Mesothelial cell of epicardium (in vitro differentiated cells): ENCODE results near the gene CPNE1. TPM values are rescaled to one million over a fixed set of nuclear protein-coding genes. Genes with fewer than 3 reads are reported as not detected.

ENCODE experiments used
- DNase-seq, 2 experiments: peaks; one replicate each; pipeline ENCODE4 v3.0.0; 2021; ENCODE audit warnings: low spot score in 2 of 2; ENCODE audit not compliant: unreplicated experiment in 2 of 2
- H3K27ac Mint-ChIP-seq: 2 replicates; pipeline ENCODE4 v1.8.0; 2021; ENCODE audit warnings: mixed read lengths
- H3K27me3 Mint-ChIP-seq: 2 replicates; pipeline ENCODE4 v1.8.0; 2021; ENCODE audit warnings: low read depth, mixed read lengths
- H3K36me3 Mint-ChIP-seq: 2 replicates; pipeline ENCODE4 v1.8.0; 2021; ENCODE audit warnings: mixed read lengths
- H3K4me1 Mint-ChIP-seq: 2 replicates; pipeline ENCODE4 v1.8.0; 2021; ENCODE audit warnings: mixed read lengths
- H3K4me3 Mint-ChIP-seq: 2 replicates; pipeline ENCODE4 v1.8.0; 2021; ENCODE audit warnings: mild to moderate bottlenecking, moderate library complexity, mixed read lengths
- H3K9me3 Mint-ChIP-seq: 2 replicates; pipeline ENCODE4 v1.8.0; 2021; ENCODE audit warnings: mixed read lengths
- total RNA-seq: library from RNA; stranded (reverse); gene quantifications from 3 replicates; pipeline ENCODE4 v1.2.1, GENCODE V29; 2021
- TF ChIP-seq, protein P1 (sequence below): fragments of 200-600 bp; sonication (generic); IDR thresholded peaks from one replicate; pipeline ENCODE4 v1.5.0; 2021; ENCODE audit warnings: antibody characterized with exemption; ENCODE audit not compliant: unreplicated experiment

The CPNE1 gene
- total RNA-seq, 1 donor from 2014 or later, result 246 TPM

DNA sequence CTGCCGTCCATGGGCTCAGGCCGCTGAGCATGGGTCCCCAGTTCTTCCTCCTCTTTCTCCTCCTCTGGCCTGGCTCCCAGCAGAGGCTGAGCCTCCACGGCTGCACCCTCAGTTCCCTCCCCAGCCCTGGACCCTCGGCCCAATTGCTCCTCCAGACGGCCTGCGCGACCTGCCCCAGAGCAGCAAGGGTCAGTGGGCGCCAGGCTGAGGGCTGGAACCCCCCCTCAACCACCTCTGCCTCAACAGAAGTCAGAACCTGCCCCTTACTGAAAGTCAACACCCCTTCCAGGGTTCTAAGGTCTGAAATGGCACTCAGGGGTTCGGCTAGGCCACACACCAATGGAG is 65.0 kb downstream of the CPNE1 start:
- no peak for DNase-seq
- Mint-ChIP-seq H3K36me3 (no peaks in the 10 kb centered on the region), H3K4me1 (peaks cover 11% of the 10 kb centered on the region), H3K4me3 (no peak overlapping the region), H3K27me3 (peaks cover 78% of the 10 kb centered on the region), H3K9me3 (no peaks in the 10 kb centered on the region), H3K27ac (no peak overlapping the region)
- TF ChIP-seq, protein P1, sequence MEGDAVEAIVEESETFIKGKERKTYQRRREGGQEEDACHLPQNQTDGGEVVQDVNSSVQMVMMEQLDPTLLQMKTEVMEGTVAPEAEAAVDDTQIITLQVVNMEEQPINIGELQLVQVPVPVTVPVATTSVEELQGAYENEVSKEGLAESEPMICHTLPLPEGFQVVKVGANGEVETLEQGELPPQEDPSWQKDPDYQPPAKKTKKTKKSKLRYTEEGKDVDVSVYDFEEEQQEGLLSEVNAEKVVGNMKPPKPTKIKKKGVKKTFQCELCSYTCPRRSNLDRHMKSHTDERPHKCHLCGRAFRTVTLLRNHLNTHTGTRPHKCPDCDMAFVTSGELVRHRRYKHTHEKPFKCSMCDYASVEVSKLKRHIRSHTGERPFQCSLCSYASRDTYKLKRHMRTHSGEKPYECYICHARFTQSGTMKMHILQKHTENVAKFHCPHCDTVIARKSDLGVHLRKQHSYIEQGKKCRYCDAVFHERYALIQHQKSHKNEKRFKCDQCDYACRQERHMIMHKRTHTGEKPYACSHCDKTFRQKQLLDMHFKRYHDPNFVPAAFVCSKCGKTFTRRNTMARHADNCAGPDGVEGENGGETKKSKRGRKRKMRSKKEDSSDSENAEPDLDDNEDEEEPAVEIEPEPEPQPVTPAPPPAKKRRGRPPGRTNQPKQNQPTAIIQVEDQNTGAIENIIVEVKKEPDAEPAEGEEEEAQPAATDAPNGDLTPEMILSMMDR, result no peak

DNA sequence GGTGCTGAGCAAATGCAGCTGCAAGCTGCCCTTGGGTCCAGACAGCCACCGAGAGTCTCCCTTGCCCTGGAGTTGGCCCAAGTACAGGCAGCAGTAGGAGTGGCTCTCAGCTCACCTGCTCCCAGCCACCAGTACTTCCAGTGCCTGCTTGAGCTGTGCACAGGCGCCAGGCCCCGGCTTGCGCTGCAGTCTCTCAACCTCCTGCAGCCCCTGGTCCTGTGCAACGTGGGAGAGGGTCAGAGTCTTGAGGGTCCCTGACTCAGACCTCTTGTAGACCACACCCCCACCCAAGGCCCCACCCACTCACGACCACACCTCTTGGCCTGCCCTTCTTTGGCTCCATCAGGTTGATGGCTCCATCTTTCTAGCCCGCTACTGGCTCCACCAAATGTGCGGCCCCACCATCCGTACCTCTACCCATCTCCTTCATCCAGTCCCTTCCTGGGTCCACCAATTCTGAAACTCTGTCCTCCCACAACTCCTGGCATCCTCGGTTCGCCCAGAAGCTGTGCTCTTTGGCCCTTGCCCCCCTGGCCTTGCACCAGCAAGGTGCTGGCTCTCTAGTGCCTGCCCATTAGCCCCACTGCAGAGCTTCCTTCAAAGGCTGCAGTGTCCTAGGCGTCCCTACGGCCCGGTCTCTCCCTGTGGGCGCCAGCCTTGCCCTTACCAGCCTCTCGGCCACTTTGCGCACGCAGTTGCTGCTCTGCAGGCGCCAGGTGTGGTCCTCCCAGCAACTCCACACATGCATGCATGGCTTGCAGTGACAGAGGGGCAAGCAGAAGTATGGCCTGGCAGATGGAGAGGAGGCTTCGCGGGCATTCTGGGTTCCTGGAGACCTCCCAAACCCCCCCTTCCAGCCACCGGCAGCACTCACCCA is 65.6 kb downstream of the CPNE1 start:
- Mint-ChIP-seq H3K27ac (no peak overlapping the region), H3K4me3 (no peak overlapping the region), H3K9me3 (no peaks in the 10 kb centered on the region), H3K27me3 (peaks cover 78% of the 10 kb centered on the region), H3K4me1 (peaks cover 11% of the 10 kb centered on the region), H3K36me3 (no peaks in the 10 kb centered on the region)
- TF ChIP-seq, protein P1, result no peak
- DNase-seq, result no peak

DNA sequence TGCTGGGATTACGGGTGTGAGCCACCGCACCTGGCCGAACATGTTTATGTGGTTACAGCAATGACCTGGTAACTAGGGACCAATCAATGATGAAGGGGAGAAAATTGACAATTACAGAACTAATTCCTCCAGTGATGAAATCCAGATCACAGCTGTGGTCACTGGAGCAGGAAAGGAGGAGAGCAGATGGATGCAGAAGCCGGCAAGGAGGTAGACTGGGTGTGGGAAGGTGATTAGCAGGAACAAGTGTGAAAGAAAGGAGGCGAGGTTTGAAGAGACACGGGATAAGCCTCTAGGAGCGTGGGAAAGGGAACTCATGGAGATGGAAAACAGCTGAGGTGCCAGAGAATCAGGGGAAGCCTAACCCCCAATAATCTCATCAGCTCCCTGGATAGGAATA is 66.2 kb downstream of the CPNE1 start:
- Mint-ChIP-seq H3K36me3 (no peaks in the 10 kb centered on the region), H3K27me3 (peaks cover 72% of the 10 kb centered on the region), H3K27ac (no peak overlapping the region), H3K4me3 (no peak overlapping the region), H3K4me1 (peaks cover 11% of the 10 kb centered on the region), H3K9me3 (no peaks in the 10 kb centered on the region)
- TF ChIP-seq, protein P1, result no peak
- DNase-seq, result no peak

DNA sequence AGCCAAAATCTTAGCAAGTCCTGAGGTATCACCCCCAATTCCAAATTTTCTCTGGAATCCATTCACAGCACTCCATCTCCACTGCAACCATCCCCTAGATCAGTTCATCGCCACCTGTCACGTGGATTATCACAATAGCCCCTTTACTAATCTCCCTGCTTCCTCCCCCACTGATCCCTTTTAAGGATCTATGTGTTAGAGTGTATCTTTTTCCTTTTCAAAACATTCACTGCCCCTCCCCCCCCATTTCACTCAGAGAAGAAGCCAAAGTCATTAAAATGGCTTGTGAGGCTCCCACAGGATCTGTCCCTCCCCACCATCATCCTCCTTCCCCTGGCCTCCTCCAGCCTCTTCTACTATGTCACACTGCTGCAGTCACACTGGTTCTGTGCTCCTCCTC is 67.5 kb downstream of the CPNE1 start:
- Mint-ChIP-seq H3K4me1 (peaks cover 11% of the 10 kb centered on the region), H3K27ac (no peak overlapping the region), H3K36me3 (no peaks in the 10 kb centered on the region), H3K4me3 (no peak overlapping the region), H3K27me3 (peaks cover 59% of the 10 kb centered on the region), H3K9me3 (no peaks in the 10 kb centered on the region)
- TF ChIP-seq, protein P1, result no peak
- DNase-seq, result no peak

DNA sequence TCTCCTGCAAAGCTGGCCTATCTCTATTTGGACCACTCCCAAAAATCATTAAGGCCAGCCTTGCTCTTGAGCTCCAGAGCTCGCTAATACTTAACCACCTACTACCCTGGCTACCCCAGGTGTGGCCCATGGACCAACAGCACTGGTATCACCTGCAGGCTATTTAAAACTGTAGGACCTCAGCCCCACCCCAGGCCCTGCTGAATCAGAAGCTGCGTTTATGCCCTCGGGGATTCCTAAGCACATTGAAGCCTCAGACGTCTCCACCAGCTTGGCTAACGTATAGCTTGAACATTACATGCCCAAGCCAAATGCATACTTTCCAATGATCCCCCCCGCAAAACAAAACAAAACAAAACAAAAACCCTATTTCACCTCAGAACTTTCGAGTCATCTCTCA is 68.8 kb downstream of the CPNE1 start:
- TF ChIP-seq, protein P1, result no peak
- no peaks in the 10 kb centered on the region for H3K9me3 Mint-ChIP-seq
- H3K27ac Mint-ChIP-seq, result no peak overlapping the region
- no peak overlapping the region for H3K4me3 Mint-ChIP-seq
- no peak for DNase-seq
- H3K36me3 Mint-ChIP-seq, result no peaks in the 10 kb centered on the region
- H3K4me1 Mint-ChIP-seq, result peaks cover 4% of the 10 kb centered on the region
- H3K27me3 Mint-ChIP-seq, result peaks cover 48% of the 10 kb centered on the region

DNA sequence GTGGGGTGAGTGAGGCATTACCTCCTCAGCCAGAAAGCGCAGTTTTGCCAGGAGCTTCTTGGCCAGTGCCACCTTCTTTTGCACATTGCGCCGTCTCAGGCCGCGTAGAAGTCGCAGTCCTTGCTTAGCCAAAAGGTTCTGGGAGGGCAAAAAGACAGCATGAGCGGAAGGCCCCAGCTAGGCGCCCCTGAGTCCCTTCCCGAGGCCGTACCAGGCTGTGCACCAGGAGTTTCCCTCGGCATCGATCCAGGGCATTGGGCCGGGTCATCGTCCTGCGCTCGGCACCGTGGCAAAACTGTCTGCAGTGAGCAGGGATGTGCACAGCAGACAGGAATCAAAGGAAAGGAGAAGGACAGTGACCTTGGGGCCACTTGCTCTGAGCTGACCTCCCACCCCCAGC is 69.2 kb downstream of the CPNE1 start:
- Mint-ChIP-seq H3K27ac (no peak overlapping the region), H3K4me3 (no peak overlapping the region), H3K36me3 (no peaks in the 10 kb centered on the region), H3K27me3 (peaks cover 44% of the 10 kb centered on the region), H3K9me3 (no peaks in the 10 kb centered on the region), H3K4me1 (no peaks in the 10 kb centered on the region)
- TF ChIP-seq, protein P1, result no peak
- DNase-seq, result no peak
